Effector memory CD4-positive, alpha-beta T cell (primary cell): ENCODE results near the gene ZNF845.
"Not testable (repeated sequence)": the region's sequence is repeated elsewhere in the genome, so short reads cannot be mapped to it uniquely, and the experiment has no call there.

ENCODE experiments used
- DNase-seq, 3 donors: peaks; one replicate each; pipeline ENCODE4 v3.0.0-alpha.2; 2020
- H3K27ac ChIP-seq: 2 replicates; pipeline ENCODE4 v1.7.0; 2013; ENCODE audit warnings: mild to moderate bottlenecking, low read length, moderate library complexity; ENCODE audit not compliant: insufficient read depth, poor library complexity, severe bottlenecking
- H3K27me3 ChIP-seq: replicated peaks from 2 replicates; pipeline ENCODE4 v1.7.0; 2013; ENCODE audit warnings: mild to moderate bottlenecking, low read length; ENCODE audit not compliant: insufficient read depth, control insufficient read depth, poor library complexity, severe bottlenecking
- H3K36me3 ChIP-seq: 2 replicates; pipeline ENCODE4 v1.7.0; 2013; ENCODE audit warnings: mild to moderate bottlenecking, low read length, moderate library complexity; ENCODE audit not compliant: control insufficient read depth, insufficient read depth
- H3K4me1 ChIP-seq: 2 replicates; pipeline ENCODE4 v1.7.0; 2013; ENCODE audit warnings: low read length, mild to moderate bottlenecking; ENCODE audit not compliant: control insufficient read depth, insufficient read depth, poor library complexity, severe bottlenecking
- H3K4me3 ChIP-seq: 2 replicates; pipeline ENCODE4 v1.7.0; 2013; ENCODE audit warnings: low read length, low read depth, mild to moderate bottlenecking; ENCODE audit not compliant: insufficient read depth, poor library complexity, severe bottlenecking
- H3K9me3 ChIP-seq: 2 replicates; pipeline ENCODE4 v1.7.0; 2013; ENCODE audit warnings: mild to moderate bottlenecking, low read length, moderate library complexity; ENCODE audit not compliant: control insufficient read depth

ZNF845 gene

GRCh38 chr19:53332484-53332883 is 1.1 kb upstream of the ZNF845 start:
- Histone ChIP-seq H3K9me3 (no peaks in the 10 kb centered on the region), H3K36me3 (peaks cover 4% of the 10 kb centered on the region), H3K4me1 (peaks cover 11% of the 10 kb centered on the region), H3K27me3 (no peaks in the 10 kb centered on the region), H3K27ac (no peak overlapping the region), H3K4me3 (peak overlapping the region; percentile 64)
- DNase-seq = no peak

DNA sequence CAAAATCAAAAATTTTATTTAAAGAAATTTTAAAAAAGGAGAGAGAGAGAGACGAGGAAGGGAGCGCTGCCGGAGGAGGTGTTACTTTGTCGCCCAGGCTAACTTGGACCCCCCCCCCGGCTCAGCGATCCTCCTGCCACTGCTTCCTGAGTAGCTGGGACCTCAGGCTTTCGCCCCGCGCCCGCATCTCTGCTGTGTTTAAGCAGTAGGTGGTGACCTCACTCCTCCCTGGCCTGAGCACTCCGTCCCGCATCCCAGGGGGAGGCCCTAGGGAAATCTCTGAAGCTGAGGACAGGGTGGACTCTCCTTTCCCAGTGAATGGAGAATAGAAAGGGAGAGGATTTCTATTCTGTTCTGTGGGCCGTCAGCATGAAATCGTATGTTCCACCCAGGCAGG is 485 bp upstream of the ZNF845 start:
- H3K4me3 ChIP-seq = peak overlapping the region; percentile 64
- H3K9me3 ChIP-seq = no peaks in the 10 kb centered on the region
- H3K4me1 ChIP-seq = peaks cover 11% of the 10 kb centered on the region
- H3K27ac ChIP-seq = peak overlapping the region; percentile 48
- peaks cover 9% of the 10 kb centered on the region for H3K36me3 ChIP-seq
- peak in 1 of 3 donors; percentile 8 for DNase-seq
- H3K27me3 ChIP-seq = no peaks in the 10 kb centered on the region

DNA sequence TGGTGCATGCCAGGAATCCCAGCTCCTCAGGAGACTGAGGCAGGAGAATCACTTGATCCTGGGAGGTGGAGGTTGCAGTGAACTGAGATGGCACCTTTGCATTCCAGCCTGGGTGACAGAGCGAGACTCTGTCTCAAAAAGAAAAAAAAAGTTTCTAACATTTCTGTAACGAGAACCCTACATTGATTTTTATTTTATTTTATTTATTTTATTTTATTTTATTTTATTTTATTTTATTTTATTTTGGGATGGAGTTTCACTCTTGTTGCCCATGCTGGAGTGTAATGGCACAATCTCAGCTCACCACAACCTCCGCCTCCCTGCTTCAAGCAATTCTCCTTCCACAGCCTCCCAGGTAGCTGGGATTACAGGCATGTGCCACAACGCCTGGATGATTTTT is 10.9 kb downstream of the ZNF845 start:
- H3K27ac ChIP-seq, DNase-seq, H3K4me3 ChIP-seq, H3K27me3 ChIP-seq, H3K4me1 ChIP-seq: not testable (repeated sequence)
- H3K36me3 ChIP-seq = peaks cover 96% of the 10 kb centered on the region
- H3K9me3 ChIP-seq = peaks cover 34% of the 10 kb centered on the region

DNA sequence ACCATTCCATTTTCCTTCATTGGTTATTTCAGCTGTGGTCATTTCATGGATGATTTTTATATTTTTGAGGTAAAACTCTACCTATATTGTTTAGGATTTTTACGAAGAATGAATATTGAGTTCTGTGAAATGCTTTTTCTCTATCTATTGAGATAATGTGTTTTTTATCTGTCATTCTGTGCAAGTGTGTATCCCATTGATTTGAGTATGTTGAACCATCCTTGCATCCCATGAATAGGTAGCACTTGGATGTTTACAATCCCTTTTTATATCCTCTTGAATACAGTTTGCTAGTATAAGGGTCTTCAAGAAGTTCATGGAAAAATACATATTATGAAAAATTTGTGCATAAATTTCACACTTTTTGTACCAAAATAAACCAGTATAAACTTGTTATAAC is 22.2 kb downstream of the ZNF845 start:
- H3K4me1 ChIP-seq = no peaks in the 10 kb centered on the region
- no peak for DNase-seq
- H3K27ac ChIP-seq = no peak overlapping the region
- no peaks in the 10 kb centered on the region for H3K27me3 ChIP-seq
- H3K4me3 ChIP-seq = no peak overlapping the region
- peaks cover 10% of the 10 kb centered on the region for H3K36me3 ChIP-seq
- peaks cover 61% of the 10 kb centered on the region for H3K9me3 ChIP-seq

- no peaks in the 10 kb centered on the region for H3K4me1 ChIP-seq
- H3K4me3 ChIP-seq = no peak overlapping the region
- H3K27ac ChIP-seq = no peak overlapping the region
- DNase-seq = no peak
- H3K9me3 ChIP-seq = peaks cover 40% of the 10 kb centered on the region
- H3K36me3 ChIP-seq = no peaks in the 10 kb centered on the region
- no peaks in the 10 kb centered on the region for H3K27me3 ChIP-seq
Observed at GRCh38 chr19:53357821-53358581, 24.5 kb downstream of the ZNF845 start.

- H3K27ac ChIP-seq, H3K4me1 ChIP-seq, H3K27me3 ChIP-seq, H3K4me3 ChIP-seq, H3K36me3 ChIP-seq, DNase-seq: not testable (repeated sequence)
- H3K9me3 ChIP-seq = peaks cover 20% of the 10 kb centered on the region
Observed at GRCh38 chr19:53360056-53360455, 26.5 kb downstream of the ZNF845 start.

GRCh38 chr19:53365134-53365898 is 31.8 kb downstream of the ZNF845 start, which contains the start of gene ZNF525:
Gene ZNF525, plus strand, starts transcription at chr19:53365705. Its CDS starts 6,577 bp downstream, at chr19:53372282.
- H3K36me3 ChIP-seq = no peaks in the 10 kb centered on the region
- H3K9me3 ChIP-seq = no peaks in the 10 kb centered on the region
- peak within 1 kb of the TSS; percentile 85 for H3K4me3 ChIP-seq
- H3K27ac ChIP-seq = peak within 1 kb of the TSS; percentile 78
- H3K4me1 ChIP-seq = peaks cover 4% of the 10 kb centered on the region
- DNase-seq = peak; percentile 94 to 95 (median 95)
- H3K27me3 ChIP-seq = no peaks in the 10 kb centered on the region

DNA sequence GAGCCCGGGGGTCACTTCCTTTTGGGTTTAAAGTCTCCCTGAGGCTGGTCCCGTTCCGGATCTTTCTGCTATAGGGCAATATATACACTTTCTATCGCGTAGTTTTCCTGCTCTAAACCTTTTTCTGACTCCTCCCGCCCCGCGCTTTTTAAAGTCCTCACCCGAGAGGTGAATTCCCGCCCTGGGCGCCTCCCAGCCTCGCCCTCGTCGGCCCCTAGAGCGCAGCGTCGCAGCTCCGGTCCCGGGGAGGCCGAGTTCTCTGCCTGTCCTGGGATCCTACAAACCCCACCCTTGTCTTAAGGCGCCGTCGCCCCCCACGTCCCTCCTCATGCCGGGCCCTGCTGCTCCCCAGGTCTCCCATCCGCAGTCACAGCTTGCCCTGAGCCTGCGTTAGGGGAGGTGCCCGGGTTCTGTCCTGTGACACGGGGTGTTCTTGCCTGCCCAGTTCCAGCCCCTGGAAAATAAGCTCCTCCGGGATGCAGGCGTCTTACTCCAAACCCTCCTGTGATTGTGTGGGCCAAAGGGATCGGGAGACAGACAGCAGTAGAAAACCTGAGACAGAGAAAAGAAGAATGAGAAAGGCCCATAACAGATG is 32.4 kb downstream of the ZNF845 start:
- peaks cover 4% of the 10 kb centered on the region for H3K4me1 ChIP-seq
- H3K36me3 ChIP-seq = no peaks in the 10 kb centered on the region
- H3K4me3 ChIP-seq = peak overlapping the region; percentile 85
- no peaks in the 10 kb centered on the region for H3K9me3 ChIP-seq
- no peaks in the 10 kb centered on the region for H3K27me3 ChIP-seq
- peak in 2 of 3 donors; percentile 3 to 31 for DNase-seq
- peak overlapping the region; percentile 78 for H3K27ac ChIP-seq

GRCh38 chr19:53372196-53372595 is 38.6 kb downstream of the ZNF845 start:
- Histone ChIP-seq H3K36me3 (peaks cover 25% of the 10 kb centered on the region), H3K4me3 (no peak overlapping the region), H3K27ac (no peak overlapping the region), H3K4me1 (no peaks in the 10 kb centered on the region), H3K9me3 (no peaks in the 10 kb centered on the region), H3K27me3 (no peaks in the 10 kb centered on the region)
- no peak for DNase-seq

DNA sequence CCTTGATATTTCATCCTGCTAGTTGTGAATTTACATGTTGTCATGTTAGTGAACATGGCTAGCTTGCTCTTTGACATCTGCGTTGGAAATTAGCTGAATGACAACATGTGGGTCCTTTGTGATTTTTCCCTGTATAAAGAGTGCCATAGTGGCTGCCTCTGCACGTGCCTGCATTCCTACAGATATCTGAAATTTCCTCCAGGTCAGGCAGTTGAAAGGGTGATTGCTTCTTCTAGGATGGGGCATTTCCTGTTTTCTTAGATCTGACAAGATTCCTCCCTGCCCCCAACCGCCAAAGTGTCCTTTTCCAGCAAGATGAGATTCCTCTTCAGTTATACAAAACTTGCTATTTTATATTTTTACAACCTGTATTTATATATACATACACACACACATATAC is 40.7 kb downstream of the ZNF845 start:
- Histone ChIP-seq H3K36me3 (peaks cover 46% of the 10 kb centered on the region), H3K27ac (no peak overlapping the region), H3K27me3 (no peaks in the 10 kb centered on the region), H3K9me3 (peaks cover 11% of the 10 kb centered on the region), H3K4me3 (no peak overlapping the region), H3K4me1 (no peaks in the 10 kb centered on the region)
- no peak for DNase-seq
